WTC11 (cell line): ENCODE measurements around the gene FRRS1. TPM values are rescaled to one million over a fixed set of nuclear protein-coding genes. Genes with fewer than 3 reads are reported as not detected.

Experiments used
- ATAC-seq: fragments of 200-7000 bp; cut with Tn5 transposase; 2 replicates; pipeline ENCODE4 v1.10.0; 2021; ENCODE audit warnings: mild to moderate bottlenecking, moderate library complexity
- CTCF ChIA-PET: fragments of 300-600 bp; sonication (Branson Sonifier 250); formaldehyde crosslinking; loops from one replicate; lab custom pipeline; 2021; ENCODE audit warnings: antibody characterized with exemption; lab: Charles Lee
- POLR2A ChIA-PET: fragments of 350-600 bp; sonication (Branson Sonifier 250); formaldehyde crosslinking; loops from one replicate; lab custom pipeline; 2021; ENCODE audit warnings: antibody characterized with exemption; lab: Charles Lee
- DNase-seq: peaks from one replicate; pipeline ENCODE4 v3.0.0; 2021; ENCODE audit warnings: low spot score
- H3K27ac Mint-ChIP-seq: 2 replicates; pipeline ENCODE4 v1.8.0; 2021; ENCODE audit warnings: mixed read lengths
- H3K27me3 Mint-ChIP-seq: 2 replicates; pipeline ENCODE4 v1.8.0; 2021; ENCODE audit warnings: low read depth, mild to moderate bottlenecking, moderate library complexity, mixed read lengths
- H3K36me3 Mint-ChIP-seq: 2 replicates; pipeline ENCODE4 v1.8.0; 2021; ENCODE audit warnings: mixed read lengths
- H3K4me1 Mint-ChIP-seq: 2 replicates; pipeline ENCODE4 v1.8.0; 2022; ENCODE audit warnings: mixed read lengths
- H3K4me3 Mint-ChIP-seq: 2 replicates; pipeline ENCODE4 v1.8.0; 2021; ENCODE audit warnings: mild to moderate bottlenecking, moderate library complexity, mixed read lengths
- H3K9me3 Mint-ChIP-seq: 2 replicates; pipeline ENCODE4 v1.8.0; 2021; ENCODE audit warnings: mixed read lengths
- AFF4 ChIP-seq: sonication (generic); formaldehyde crosslinking; IDR thresholded peaks from 2 replicates; pipeline ENCODE4 v1.8.1; 2023; ENCODE audit warnings: mild to moderate bottlenecking, missing genetic modification reagents, borderline replicate concordance
- ATF1 ChIP-seq: sonication (generic); formaldehyde crosslinking; IDR thresholded peaks from 2 replicates; pipeline ENCODE4 v1.8.1; 2023; ENCODE audit warnings: mild to moderate bottlenecking, moderate library complexity, missing genetic modification reagents
- ATF3 ChIP-seq: sonication (generic); formaldehyde crosslinking; conservative IDR thresholded peaks from 2 replicates; pipeline ENCODE4 v1.8.1; 2022; ENCODE audit warnings: mild to moderate bottlenecking, missing genetic modification reagents
- CDX4 ChIP-seq: fragments of 250-450 bp; sonication (Bioruptor Pico); IDR thresholded peaks from 2 replicates; pipeline ENCODE4 v1.9.0; 2021; ENCODE audit warnings: moderate library complexity, mild to moderate bottlenecking, inconsistent platforms, borderline replicate concordance
- ESRRA ChIP-seq: sonication (generic); formaldehyde crosslinking; IDR thresholded peaks from 2 replicates; pipeline ENCODE4 v1.8.1; 2022; ENCODE audit warnings: mild to moderate bottlenecking, missing genetic modification reagents, borderline replicate concordance
- FOXP1 ChIP-seq: sonication (generic); formaldehyde crosslinking; IDR thresholded peaks from 2 replicates; pipeline ENCODE4 v1.8.0; 2022; ENCODE audit warnings: missing genetic modification reagents, mild to moderate bottlenecking, moderate library complexity, borderline replicate concordance
- HMGXB4 ChIP-seq: sonication (generic); formaldehyde crosslinking; IDR thresholded peaks from 2 replicates; pipeline ENCODE4 v1.8.1; 2023; ENCODE audit warnings: mild to moderate bottlenecking, moderate library complexity, missing genetic modification reagents
- KAT7 ChIP-seq: sonication (generic); formaldehyde crosslinking; IDR thresholded peaks from 2 replicates; pipeline ENCODE4 v1.8.1; 2023; ENCODE audit warnings: missing genetic modification reagents, mild to moderate bottlenecking, borderline replicate concordance
- NFYB ChIP-seq: sonication (generic); formaldehyde crosslinking; conservative IDR thresholded peaks from 2 replicates; pipeline ENCODE4 v1.8.0; 2022; ENCODE audit warnings: low read depth, missing genetic modification reagents
- PRDM15 ChIP-seq: sonication (generic); formaldehyde crosslinking; IDR thresholded peaks from 2 replicates; pipeline ENCODE4 v1.8.0; 2022; ENCODE audit warnings: missing genetic modification reagents
- SP1 ChIP-seq: sonication (generic); formaldehyde crosslinking; conservative IDR thresholded peaks from 2 replicates; pipeline ENCODE4 v1.8.1; 2022; ENCODE audit warnings: missing genetic modification reagents
- ZMAT4 ChIP-seq: fragments of 250-450 bp; sonication (Bioruptor Pico); IDR thresholded peaks from 2 replicates; pipeline ENCODE4 v1.9.0; 2021; ENCODE audit warnings: mild to moderate bottlenecking
- ZNF121 ChIP-seq: sonication (generic); formaldehyde crosslinking; IDR thresholded peaks from 2 replicates; pipeline ENCODE4 v1.8.0; 2023; ENCODE audit warnings: missing genetic modification reagents
- ZNF423 ChIP-seq: fragments of 250-450 bp; sonication (Bioruptor Pico); IDR thresholded peaks from 2 replicates; pipeline ENCODE4 v2.1.2; 2022; ENCODE audit warnings: mild to moderate bottlenecking, moderate library complexity
- total RNA-seq: library from RNA; stranded (reverse); gene quantifications from 3 replicates; pipeline ENCODE4 v1.2.3, GENCODE V29; 2021

The FRRS1 gene
- total RNA-seq, 1 experiment from 2014 or later = 6.2 TPM

GRCh38 chr1:99660496-99660895, 105.9 kb downstream of the FRRS1 start (continued):
- no peak for TF ChIP-seq PRDM15 (CRISPR knock-in tag)
- TF ChIP-seq ESRRA (CRISPR knock-in tag) = no peak
- no peak for TF ChIP-seq ATF1 (CRISPR knock-in tag)
- no peak for TF ChIP-seq NFYB (CRISPR knock-in tag)
- TF ChIP-seq SP1 (CRISPR knock-in tag) = no peak

- Mint-ChIP-seq H3K36me3 (no peaks in the 10 kb centered on the region), H3K4me1 (peaks cover 12% of the 10 kb centered on the region), H3K27ac (no peak overlapping the region; the same call in 1 of the 2 replicates), H3K9me3 (no peaks in the 10 kb centered on the region), H3K27me3 (no peaks in the 10 kb centered on the region), H3K4me3 (no peak overlapping the region)
- DNase-seq (no peak), ATAC-seq (no peak; the same call in 1 of the 2 replicates)
- ChIA-PET POLR2A (no interaction called here), CTCF (interaction anchor here (0.5 kb wide), 1 partner anchor 17 kb away, joined by 3 read pairs; no protein-coding TSS in a partner anchor)
- no peak for TF ChIP-seq ZNF121 (CRISPR knock-in tag)
- no peak for TF ChIP-seq KAT7 (CRISPR knock-in tag)
- no peak for TF ChIP-seq ATF3 (CRISPR knock-in tag)
- TF ChIP-seq ZNF423 (CRISPR knock-in tag) = no peak
- TF ChIP-seq AFF4 = no peak
- no peak for TF ChIP-seq ZMAT4 (CRISPR knock-in tag)
- TF ChIP-seq CDX4 (CRISPR knock-in tag) = no peak
- no peak for TF ChIP-seq FOXP1 (CRISPR knock-in tag)
- TF ChIP-seq HMGXB4 (CRISPR knock-in tag) = no peak
Observed at GRCh38 chr1:99659755-99660210, 106.7 kb downstream of the FRRS1 start.

Other genes starting within 250 kb of the FRRS1 start
- gene PALMD, start 120.5 kb downstream of the FRRS1 start, total RNA-seq = 0.07 to 0.09 TPM in 2 of 3 replicates, not detected in the other
- 20.2 to 22.5 TPM (median 21.6 TPM) in 3 replicates for gene AGL, start 83.7 kb upstream of the FRRS1 start, total RNA-seq
- 14.1 to 15.9 TPM (median 14.5 TPM) in 3 replicates for gene SLC35A3, start 203.4 kb upstream of the FRRS1 start, total RNA-seq